HG03175 (cell line): ENCODE data around the gene MAP2K5.

Experiments used
- ATAC-seq: cut with Tn5 transposase; IDR thresholded peaks from one replicate; pipeline ENCODE4 v1.9.1; 2021; ENCODE audit warnings: mild to moderate bottlenecking, moderate library complexity; ENCODE audit not compliant: unreplicated experiment

The MAP2K5 gene

GRCh38 chr15:67852418-67852817 is 309.9 kb downstream of the MAP2K5 start:
- no peak for ATAC-seq

DNA sequence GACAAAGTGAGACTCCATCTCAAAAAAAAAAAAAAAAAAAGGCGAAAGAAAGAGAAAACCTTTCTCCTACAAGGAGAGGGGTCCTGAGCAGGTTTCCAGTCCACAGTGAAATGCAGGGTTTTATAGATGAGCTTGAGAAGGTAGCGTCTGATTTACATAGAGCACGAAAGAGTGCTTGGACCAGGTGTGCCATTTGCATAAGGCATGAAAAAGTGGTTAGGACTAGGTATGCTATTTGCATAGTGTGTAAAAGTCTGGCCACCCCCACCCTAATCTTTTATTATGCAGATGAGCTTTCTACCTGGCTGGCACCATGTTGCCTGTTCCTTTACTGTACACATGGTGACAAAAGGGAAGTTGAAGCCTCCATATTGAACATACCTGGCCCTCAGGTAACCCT is 311.0 kb downstream of the MAP2K5 start:
- ATAC-seq = no peak

DNA sequence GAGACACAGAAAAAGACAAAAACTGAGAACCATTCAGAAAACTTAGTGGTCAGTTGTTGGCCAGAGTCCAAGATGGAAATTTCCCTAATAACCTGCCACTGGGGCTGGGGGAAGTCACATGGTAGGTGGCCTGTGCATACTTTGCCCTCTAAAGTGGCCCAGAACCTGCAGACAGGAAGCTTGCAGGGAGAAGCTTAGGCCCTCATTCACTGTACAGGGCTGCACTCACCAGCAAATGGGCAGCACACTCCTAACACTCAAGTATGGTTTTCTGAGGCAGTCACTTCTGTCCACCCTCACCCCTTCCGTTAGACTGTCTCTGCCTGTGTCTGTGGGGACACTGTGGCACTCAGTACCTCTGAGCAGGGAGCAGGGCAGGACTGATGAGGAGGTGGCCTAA is 311.9 kb downstream of the MAP2K5 start:
- ATAC-seq = no peak

DNA sequence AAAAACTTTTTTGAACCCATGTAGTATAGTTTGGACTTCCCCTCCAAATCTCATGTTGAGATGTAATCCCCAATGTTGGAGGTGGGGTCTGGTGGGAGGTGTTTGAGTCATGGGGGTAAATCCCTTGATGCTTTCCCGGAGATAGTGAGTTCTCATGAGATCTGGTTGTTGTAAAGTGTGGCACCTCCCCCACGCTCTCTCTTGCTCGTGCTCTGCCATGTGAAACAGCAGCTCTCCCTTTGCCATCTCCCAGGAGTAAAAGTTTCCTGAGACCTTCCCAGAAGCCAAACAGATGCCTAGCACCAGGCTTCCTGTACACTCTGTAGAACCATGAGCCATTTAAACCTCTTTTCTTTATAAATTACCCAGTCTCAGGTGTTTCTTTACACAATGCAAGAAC is 313.3 kb downstream of the MAP2K5 start:
- no peak for ATAC-seq
